ENCODE data around the gene ADCK1.
"Not testable (repeated sequence)": the region's sequence is repeated elsewhere in the genome, so short reads cannot be mapped to it uniquely, and the experiment has no call there.

ADCK1 gene

GRCh38 chr14:77799863-77800730 is at the start of gene ADCK1:
ADCK1 (plus strand) TSS chr14:77800109; CDS start chr14:77818979, 18,870 bp downstream.
- Histone ChIP-seq H3K4me3 (peak within 1 kb of the TSS; percentile 64 to 96 (median 78)), H3K27ac (peak within 1 kb of the TSS in 20 of 21 experiments; percentile 67 to 95 (median 88))

- Histone ChIP-seq H3K27ac (no peak overlapping the region), H3K4me3 (no peak overlapping the region)
Measured at GRCh38 chr14:77752266-77752665, 47.6 kb upstream of the ADCK1 start.

GRCh38 chr14:77752799-77753516 is 47.0 kb upstream of the ADCK1 start:
- no peak overlapping the region for H3K27ac ChIP-seq
- H3K4me3 ChIP-seq = no peak overlapping the region

GRCh38 chr14:77760381-77761204 is 39.3 kb upstream of the ADCK1 start, which contains the start of gene SNW1:
SNW1 (minus strand) TSS chr14:77761156; CDS start chr14:77761127, 29 bp downstream.
- H3K4me3 ChIP-seq = peak within 1 kb of the TSS; percentile 71 to 100 (median 80)
- H3K27ac ChIP-seq = peak within 1 kb of the TSS; percentile 82 to 98 (median 91)

GRCh38 chr14:77761205-77761931 is 38.5 kb upstream of the ADCK1 start:
- peak overlapping the region in 19 of 21 experiments; percentile 7 to 98 (median 91) for H3K27ac ChIP-seq
- H3K4me3 ChIP-seq = peak overlapping the region; percentile 71 to 100 (median 80)

GRCh38 chr14:77763316-77763715 is 36.6 kb upstream of the ADCK1 start:
- Histone ChIP-seq H3K4me3 (no peak overlapping the region), H3K27ac (no peak overlapping the region)

- H3K4me3 ChIP-seq = no peak overlapping the region
- H3K27ac ChIP-seq = no peak overlapping the region
Measured at GRCh38 chr14:77763978-77764377, 35.9 kb upstream of the ADCK1 start.

- H3K27ac ChIP-seq = peak overlapping the region in 3 of 21 experiments; percentile 16 to 62 (median 53)
Measured at GRCh38 chr14:77768442-77769069, 31.4 kb upstream of the ADCK1 start.

GRCh38 chr14:77773966-77774365 is 25.9 kb upstream of the ADCK1 start:
- not testable (repeated sequence) for H3K4me3 ChIP-seq, H3K27ac ChIP-seq

More at GRCh38 chr14:77768442-77769069, 31.4 kb upstream of the ADCK1 start:
- H3K4me3 ChIP-seq = not testable (repeated sequence)

GRCh38 chr14:77782202-77782601 is 17.7 kb upstream of the ADCK1 start:
- Histone ChIP-seq H3K4me3 (no peak overlapping the region), H3K27ac (no peak overlapping the region)

GRCh38 chr14:77786148-77786547 is 13.8 kb upstream of the ADCK1 start:
- Histone ChIP-seq H3K27ac (no peak overlapping the region), H3K4me3 (no peak overlapping the region)

GRCh38 chr14:77790566-77791224 is 9.2 kb upstream of the ADCK1 start:
- Histone ChIP-seq H3K4me3 (no peak overlapping the region), H3K27ac (no peak overlapping the region)

GRCh38 chr14:77791225-77791600 is 8.7 kb upstream of the ADCK1 start:
- Histone ChIP-seq H3K27ac (no peak overlapping the region), H3K4me3 (no peak overlapping the region)

GRCh38 chr14:77793255-77793654 is 6.7 kb upstream of the ADCK1 start:
- H3K4me3 ChIP-seq, H3K27ac ChIP-seq: not testable (repeated sequence)

- H3K27ac ChIP-seq = no peak overlapping the region
Measured at GRCh38 chr14:77794357-77794756, 5.6 kb upstream of the ADCK1 start.

GRCh38 chr14:77799456-77799855 is 453 bp upstream of the ADCK1 start:
- Histone ChIP-seq H3K4me3 (peak overlapping the region; percentile 64 to 96 (median 78)), H3K27ac (peak overlapping the region in 17 of 21 experiments; percentile 75 to 95 (median 88))

More at GRCh38 chr14:77794357-77794756, 5.6 kb upstream of the ADCK1 start:
- H3K4me3 ChIP-seq = no peak overlapping the region

GRCh38 chr14:77800814-77801213 is 905 bp downstream of the ADCK1 start:
- peak overlapping the region in 18 of 21 experiments; percentile 67 to 95 (median 88) for H3K27ac ChIP-seq
- peak overlapping the region in 6 of 7 experiments; percentile 64 to 92 (median 76) for H3K4me3 ChIP-seq

GRCh38 chr14:77804592-77804991 is 4.7 kb downstream of the ADCK1 start:
- no peak overlapping the region for H3K27ac ChIP-seq
- H3K4me3 ChIP-seq = no peak overlapping the region

Measured in skin epidermis (tissue), 12 donors.